Tibial nerve (tissue), 4 donors: ENCODE data around the gene PTF1A. TPM values are rescaled to one million over a fixed set of nuclear protein-coding genes. Genes with fewer than 3 reads are reported as not detected.

Experiments
- DNase-seq, 2 donors: peaks; one replicate each; pipeline ENCODE4 v3.0.0-alpha.2; 2019; ENCODE audit warnings: low spot score in 2 of 2
- H3K27ac ChIP-seq, 4 donors: fragments of 200-600 bp; sonication (generic) in 3 of 4; one replicate each; pipeline ENCODE4 v1.5.1; 2017 to 2019; ENCODE audit warnings: mild to moderate bottlenecking in 1 of 4
- H3K27me3 ChIP-seq, 2 donors: fragments of 200-600 bp; sonication (generic) in 1 of 2; one replicate each; pipeline versions ENCODE4 v1.5.1 to v1.6.0; 2017 to 2019
- H3K36me3 ChIP-seq, 3 donors: fragments of 200-600 bp; sonication (generic); one replicate each; pipeline ENCODE4 v1.5.1; 2018 to 2019
- H3K4me1 ChIP-seq, 4 donors: fragments of 200-600 bp; sonication (generic) in 3 of 4; one replicate each; pipeline ENCODE4 v1.5.1; 2017 to 2019
- H3K4me3 ChIP-seq, 4 donors: fragments of 200-600 bp; sonication (generic) in 3 of 4; one replicate each; pipeline ENCODE4 v1.5.1; 2017 to 2019; ENCODE audit warnings: mild to moderate bottlenecking in 1 of 4, moderate library complexity in 1 of 4
- H3K9me3 ChIP-seq, 4 donors: fragments of 200-600 bp; sonication (generic) in 3 of 4; one replicate each; pipeline ENCODE4 v1.5.1; 2017 to 2019
- EP300 ChIP-seq, 2 donors: sonication (generic); formaldehyde crosslinking; IDR thresholded peaks; one replicate each; pipeline ENCODE4 v1.6.1; 2017; ENCODE audit warnings: antibody characterized with exemption in 2 of 2, mild to moderate bottlenecking in 1 of 2
- POLR2A ChIP-seq, 2 donors: fragments of 450-650 bp; IDR thresholded peaks; one replicate each; pipeline ENCODE4 v1.6.1; 2017; ENCODE audit warnings: antibody characterized with exemption in 2 of 2, mild to moderate bottlenecking in 2 of 2, moderate library complexity in 2 of 2
- WGBS, 2 donors: methylation state at CpG; one replicate each; pipeline ENCODE4 v1.1.5; 2018; 5-methylcytosine and 5-hydroxymethylcytosine counted together
- total RNA-seq, 4 donors: library from RNA; depleted of rRNA; stranded (reverse); fragments of >200 nt; gene quantifications; one replicate each; pipeline ENCODE4 v1.1.0, GENCODE V29; 2016
- TF ChIP-seq, protein P1 (sequence below), 5 experiments: fragments of 200-600 bp in 3 of 5; fragments of 450-650 bp in 2 of 5; sonication (generic) in 3 of 5; IDR thresholded peaks; one replicate each; pipeline ENCODE4 v1.5.1; 2016 to 2019; ENCODE audit warnings: antibody characterized with exemption in 5 of 5, mild to moderate bottlenecking in 3 of 5, moderate library complexity in 2 of 5

Gene PTF1A
- total RNA-seq, 4 donors from 2014 or later: 0.90 TPM; not detected in 3

GRCh38 chr10:23199768-23200511 lies 7.8 kb downstream of the PTF1A start:
- H3K4me3 ChIP-seq: no peak overlapping the region
- H3K4me1 ChIP-seq: peaks cover 0 to 13% (median 0%) of the 10 kb centered on the region in 4 donors
- H3K27me3 ChIP-seq: peaks cover 0 to 79% of the 10 kb centered on the region in 2 donors
- H3K27ac ChIP-seq: no peak overlapping the region
- TF ChIP-seq, protein P1, sequence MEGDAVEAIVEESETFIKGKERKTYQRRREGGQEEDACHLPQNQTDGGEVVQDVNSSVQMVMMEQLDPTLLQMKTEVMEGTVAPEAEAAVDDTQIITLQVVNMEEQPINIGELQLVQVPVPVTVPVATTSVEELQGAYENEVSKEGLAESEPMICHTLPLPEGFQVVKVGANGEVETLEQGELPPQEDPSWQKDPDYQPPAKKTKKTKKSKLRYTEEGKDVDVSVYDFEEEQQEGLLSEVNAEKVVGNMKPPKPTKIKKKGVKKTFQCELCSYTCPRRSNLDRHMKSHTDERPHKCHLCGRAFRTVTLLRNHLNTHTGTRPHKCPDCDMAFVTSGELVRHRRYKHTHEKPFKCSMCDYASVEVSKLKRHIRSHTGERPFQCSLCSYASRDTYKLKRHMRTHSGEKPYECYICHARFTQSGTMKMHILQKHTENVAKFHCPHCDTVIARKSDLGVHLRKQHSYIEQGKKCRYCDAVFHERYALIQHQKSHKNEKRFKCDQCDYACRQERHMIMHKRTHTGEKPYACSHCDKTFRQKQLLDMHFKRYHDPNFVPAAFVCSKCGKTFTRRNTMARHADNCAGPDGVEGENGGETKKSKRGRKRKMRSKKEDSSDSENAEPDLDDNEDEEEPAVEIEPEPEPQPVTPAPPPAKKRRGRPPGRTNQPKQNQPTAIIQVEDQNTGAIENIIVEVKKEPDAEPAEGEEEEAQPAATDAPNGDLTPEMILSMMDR (IDR thresholded peaks at IDR 0.05): no peak
- TF ChIP-seq POLR2A (IDR thresholded peaks at IDR 0.05) (no peak), EP300 (IDR thresholded peaks at IDR 0.05) (no peak)
- WGBS, 2 donors: 2% methylated on average over 25 to 28 of the region's 30 CpGs
- no peaks in the 10 kb centered on the region for H3K9me3 ChIP-seq
- no peaks in the 10 kb centered on the region for H3K36me3 ChIP-seq
- DNase-seq: no peak

DNA sequence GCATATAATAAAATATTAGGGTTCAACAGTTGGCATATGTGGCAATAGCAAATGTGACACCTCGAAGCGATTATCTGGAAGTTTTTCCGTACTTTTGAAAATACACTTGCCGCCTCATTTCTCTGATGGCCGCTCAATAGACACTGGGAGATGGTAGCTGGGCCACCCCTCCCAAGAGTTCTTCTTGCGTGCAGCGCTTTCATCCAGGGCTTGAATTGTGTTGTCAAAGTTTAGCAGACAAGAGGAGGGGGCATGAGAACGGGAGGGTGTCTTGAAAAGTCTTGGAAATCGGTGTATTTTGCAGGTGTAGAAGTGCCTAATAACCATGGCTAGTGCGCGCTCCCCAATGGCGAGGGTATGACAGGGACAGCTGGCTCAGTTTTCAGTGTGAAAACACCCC lies 8.5 kb downstream of the PTF1A start:
- H3K9me3 ChIP-seq: no peaks in the 10 kb centered on the region
- TF ChIP-seq, protein P1 (IDR thresholded peaks at IDR 0.05): no peak
- no peak for TF ChIP-seq EP300 (IDR thresholded peaks at IDR 0.05)
- no peak for TF ChIP-seq POLR2A (IDR thresholded peaks at IDR 0.05)
- H3K4me1 ChIP-seq: peaks cover 0 to 7% (median 0%) of the 10 kb centered on the region in 4 donors
- no peak overlapping the region for H3K4me3 ChIP-seq
- H3K36me3 ChIP-seq: no peaks in the 10 kb centered on the region
- 3 to 5% methylated on average over 12 of the region's 12 CpGs for WGBS, 2 donors
- no peak for DNase-seq
- H3K27ac ChIP-seq: no peak overlapping the region
- peaks cover 0 to 72% of the 10 kb centered on the region in 2 donors for H3K27me3 ChIP-seq

DNA sequence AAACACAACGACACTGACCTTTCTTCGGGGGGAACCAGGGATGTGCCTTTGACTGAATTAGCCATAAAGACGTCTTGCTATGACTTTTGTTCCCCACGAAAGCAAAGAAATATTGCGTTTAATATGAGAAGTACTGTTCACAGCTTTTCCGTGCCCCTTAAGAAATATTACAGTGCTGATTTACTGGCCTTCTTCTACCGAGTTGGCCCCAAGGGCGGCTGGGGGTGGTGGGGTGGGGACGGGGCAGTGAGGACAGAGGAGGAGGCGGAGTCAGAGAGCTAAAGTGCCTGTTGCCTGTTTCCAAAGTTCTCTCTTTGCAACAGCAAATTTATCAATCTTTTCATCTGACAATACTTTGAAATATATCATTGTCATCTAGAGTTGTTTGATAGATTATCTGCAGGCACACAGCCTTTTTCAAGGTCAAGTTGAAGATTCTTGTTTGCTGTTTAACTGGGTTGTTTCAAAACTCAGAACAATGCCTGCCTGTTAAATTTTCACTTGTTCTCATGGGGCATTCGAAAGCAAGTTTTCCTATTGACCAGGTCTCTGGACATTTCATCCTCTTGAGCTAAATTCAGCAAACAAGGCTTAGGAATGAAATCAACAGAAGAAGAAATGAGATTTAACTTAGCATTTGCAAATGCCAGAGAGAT lies 9.0 kb downstream of the PTF1A start:
- no peak for DNase-seq

DNA sequence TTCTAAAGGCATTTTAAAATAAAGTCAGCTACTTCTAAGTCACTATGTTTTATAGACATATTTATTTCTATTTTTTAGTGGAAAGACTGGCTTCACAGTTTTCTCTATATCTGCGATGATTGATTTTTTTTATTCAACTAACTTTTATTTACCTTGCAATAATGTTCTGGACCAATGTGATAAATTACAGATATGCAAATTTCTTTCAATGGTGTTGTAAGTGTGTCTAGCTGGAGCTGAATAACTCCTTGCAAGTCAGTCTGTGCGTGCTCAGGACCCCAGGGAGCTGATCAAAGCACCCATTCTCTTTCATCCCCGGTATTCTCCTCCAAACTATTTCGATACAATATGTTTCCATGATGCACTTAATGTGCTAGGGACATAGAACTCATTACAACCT lies 9.7 kb downstream of the PTF1A start:
- Histone ChIP-seq H3K27me3 (peaks cover 0 to 61% of the 10 kb centered on the region in 2 donors), H3K4me3 (no peak overlapping the region), H3K4me1 (peaks cover 0 to 7% (median 0%) of the 10 kb centered on the region in 4 donors), H3K27ac (no peak overlapping the region), H3K36me3 (no peaks in the 10 kb centered on the region), H3K9me3 (no peaks in the 10 kb centered on the region)
- DNase-seq: no peak
- TF ChIP-seq POLR2A (IDR thresholded peaks at IDR 0.05) (no peak), EP300 (IDR thresholded peaks at IDR 0.05) (no peak)
- TF ChIP-seq, protein P1 (IDR thresholded peaks at IDR 0.05): no peak
- WGBS, 2 donors: 6 to 15% methylated on average over 4 of the region's 4 CpGs

More for the DNA sequence above, 9.0 kb downstream of the PTF1A start:
- no peaks in the 10 kb centered on the region for H3K36me3 ChIP-seq
- no peak overlapping the region for H3K4me3 ChIP-seq
- H3K9me3 ChIP-seq: no peaks in the 10 kb centered on the region
- WGBS, 2 donors: 3 to 4% methylated on average over 11 of the region's 11 CpGs
- H3K4me1 ChIP-seq: peaks cover 0 to 7% (median 0%) of the 10 kb centered on the region in 4 donors
- no peak overlapping the region for H3K27ac ChIP-seq
- TF ChIP-seq EP300 (IDR thresholded peaks at IDR 0.05) (no peak), POLR2A (IDR thresholded peaks at IDR 0.05) (no peak)
- TF ChIP-seq, protein P1 (IDR thresholded peaks at IDR 0.05): no peak
- peaks cover 0 to 67% of the 10 kb centered on the region in 2 donors for H3K27me3 ChIP-seq

GRCh38 chr10:23202779-23203178 lies 10.7 kb downstream of the PTF1A start:
- 3 to 5% methylated on average over 3 of the region's 3 CpGs for WGBS, 2 donors

More at GRCh38 chr10:23202779-23203178, 10.7 kb downstream of the PTF1A start:
- no peak for DNase-seq
- no peaks in the 10 kb centered on the region for H3K9me3 ChIP-seq
- peaks cover 0 to 7% (median 0%) of the 10 kb centered on the region in 4 donors for H3K4me1 ChIP-seq
- H3K27ac ChIP-seq: no peak overlapping the region
- no peaks in the 10 kb centered on the region for H3K36me3 ChIP-seq
- H3K27me3 ChIP-seq: peaks cover 0 to 53% of the 10 kb centered on the region in 2 donors
- TF ChIP-seq, protein P1 (IDR thresholded peaks at IDR 0.05): no peak
- no peak for TF ChIP-seq POLR2A (IDR thresholded peaks at IDR 0.05)
- TF ChIP-seq EP300 (IDR thresholded peaks at IDR 0.05): no peak
- no peak overlapping the region for H3K4me3 ChIP-seq
